Nephron progenitor cell (in vitro differentiated cells): ENCODE results near the gene PRAMEF1.
"Not testable (repeated sequence)": the region's sequence is repeated elsewhere in the genome, so short reads cannot be mapped to it uniquely, and the experiment has no call there.

ENCODE experiments used
- DNase-seq: peaks from one replicate; pipeline ENCODE4 v3.0.0; 2021
- H3K27ac Mint-ChIP-seq: 2 replicates; pipeline ENCODE4 v1.8.0; 2021; ENCODE audit warnings: mild to moderate bottlenecking, moderate library complexity, mixed read lengths
- H3K27me3 Mint-ChIP-seq: 2 replicates; pipeline ENCODE4 v1.8.0; 2021; ENCODE audit warnings: mild to moderate bottlenecking, low read depth, mixed read lengths; ENCODE audit not compliant: poor library complexity
- H3K36me3 Mint-ChIP-seq: 2 replicates; pipeline ENCODE4 v1.8.0; 2021; ENCODE audit warnings: low read depth, mixed read lengths
- H3K4me1 Mint-ChIP-seq: 2 replicates; pipeline ENCODE4 v1.8.0; 2021; ENCODE audit warnings: mixed read lengths
- H3K4me3 Mint-ChIP-seq: 2 replicates; pipeline ENCODE4 v1.8.0; 2021; ENCODE audit warnings: mild to moderate bottlenecking, moderate library complexity, mixed read lengths
- H3K9me3 Mint-ChIP-seq: 2 replicates; pipeline ENCODE4 v1.8.0; 2021; ENCODE audit warnings: mild to moderate bottlenecking, moderate library complexity, mixed read lengths
- TF ChIP-seq, protein P1 (sequence below): fragments of 200-600 bp; sonication (generic); IDR thresholded peaks from 2 replicates; pipeline ENCODE4 v1.5.0; 2021; ENCODE audit warnings: antibody characterized with exemption

The PRAMEF1 gene, protein sequence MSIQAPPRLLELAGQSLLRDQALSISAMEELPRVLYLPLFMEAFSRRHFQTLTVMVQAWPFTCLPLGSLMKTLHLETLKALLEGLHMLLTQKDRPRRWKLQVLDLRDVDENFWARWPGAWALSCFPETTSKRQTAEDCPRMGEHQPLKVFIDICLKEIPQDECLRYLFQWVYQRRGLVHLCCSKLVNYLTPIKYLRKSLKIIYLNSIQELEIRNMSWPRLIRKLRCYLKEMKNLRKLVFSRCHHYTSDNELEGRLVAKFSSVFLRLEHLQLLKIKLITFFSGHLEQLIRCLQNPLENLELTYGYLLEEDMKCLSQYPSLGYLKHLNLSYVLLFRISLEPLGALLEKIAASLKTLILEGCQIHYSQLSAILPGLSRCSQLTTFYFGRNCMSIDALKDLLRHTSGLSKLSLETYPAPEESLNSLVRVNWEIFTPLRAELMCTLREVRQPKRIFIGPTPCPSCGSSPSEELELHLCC

DNA sequence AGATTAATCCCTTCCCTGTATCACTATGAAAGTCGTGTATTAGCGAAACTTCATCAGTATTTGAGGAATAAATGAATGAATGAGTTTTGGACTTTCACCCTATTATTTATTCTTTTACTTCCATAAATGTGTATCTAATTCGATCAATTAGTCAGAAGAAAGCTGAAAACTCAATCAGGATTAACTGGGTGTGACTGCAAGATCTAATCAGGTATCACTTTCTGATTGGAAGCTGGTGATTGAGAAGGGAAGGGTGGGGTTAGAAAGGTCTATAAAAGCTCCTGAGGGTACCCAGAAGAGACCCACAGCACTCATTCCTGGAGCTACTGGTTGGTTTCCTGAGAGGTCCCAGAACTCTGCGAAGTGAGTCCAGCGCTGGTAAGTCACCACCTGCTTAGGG, at the start of gene PRAMEF1:
TSS of gene PRAMEF1 (plus strand) at position 301 of the 400 bp plus-strand sequence. CDS start 1,831 bp downstream, outside the sequence.
- not testable (repeated sequence) for H3K36me3 Mint-ChIP-seq, DNase-seq, H3K4me3 Mint-ChIP-seq, H3K27ac Mint-ChIP-seq, H3K27me3 Mint-ChIP-seq, H3K4me1 Mint-ChIP-seq
- H3K9me3 Mint-ChIP-seq = peaks cover 16% of the 10 kb centered on the region

DNA sequence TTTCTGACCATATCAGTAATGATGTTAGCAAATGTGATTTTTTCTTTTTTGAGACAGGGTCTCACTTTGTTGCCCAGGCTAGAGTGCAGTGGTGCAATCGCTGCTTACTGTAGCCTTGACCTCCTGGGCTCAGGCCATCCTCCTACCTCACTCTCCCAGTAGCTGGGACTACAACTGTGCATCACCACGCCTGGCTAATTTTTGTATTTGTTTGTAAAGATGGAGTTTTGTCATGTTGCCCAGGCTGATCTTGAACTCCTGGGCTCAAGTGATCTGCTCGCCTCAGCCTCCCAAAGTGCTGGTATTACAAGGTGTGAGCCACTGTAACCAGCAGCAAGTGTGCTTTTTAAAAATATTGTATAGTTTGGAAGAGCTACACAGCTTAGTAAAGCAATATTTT, 49.3 kb upstream of the PRAMEF1 start:
- no peak overlapping the region for H3K4me3 Mint-ChIP-seq
- H3K27me3 Mint-ChIP-seq = peaks cover 14% of the 10 kb centered on the region

DNA sequence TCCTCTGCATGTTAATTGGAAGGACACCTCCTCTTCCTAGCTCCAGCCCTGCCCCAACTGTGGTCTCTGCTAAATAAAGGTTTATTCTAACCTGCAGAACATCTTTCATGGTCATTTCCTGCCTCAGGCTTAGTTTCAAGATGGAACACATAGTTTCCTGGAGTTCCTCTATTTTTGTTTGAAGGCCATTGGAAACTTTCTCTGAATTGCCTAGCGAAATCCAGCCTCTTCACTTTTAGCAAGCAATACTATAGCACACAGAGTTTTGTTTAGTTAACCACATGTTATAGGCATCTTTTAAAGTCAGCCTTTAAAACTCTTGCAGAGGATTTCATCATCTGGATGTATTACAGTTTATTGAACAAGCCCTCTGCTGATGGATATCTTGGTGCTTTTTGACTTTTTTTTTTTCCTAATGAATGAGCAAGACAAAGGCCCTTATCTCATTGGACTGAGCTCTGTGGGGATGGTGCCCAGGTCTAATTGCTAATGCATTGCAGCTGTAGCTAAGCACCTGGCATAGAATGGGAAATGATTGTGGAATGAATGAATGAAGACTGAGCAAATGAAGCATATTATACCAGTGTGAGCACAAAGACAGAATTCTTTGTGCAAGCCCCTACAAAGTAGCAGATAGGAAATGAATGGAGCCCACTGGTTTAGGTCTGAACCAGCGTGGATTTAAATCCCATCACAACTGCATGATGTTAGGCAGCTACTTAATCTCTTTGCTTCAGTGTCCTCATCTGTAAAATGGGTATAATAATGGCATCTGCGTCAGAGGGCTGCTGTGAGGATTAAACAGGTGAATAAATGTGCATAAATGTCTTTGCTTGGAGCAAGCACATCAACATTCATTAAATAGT, 45.8 kb upstream of the PRAMEF1 start:
- H3K4me3 Mint-ChIP-seq = no peak overlapping the region
- no peak for DNase-seq

More for the DNA sequence above, 49.3 kb upstream of the PRAMEF1 start:
- H3K9me3 Mint-ChIP-seq = peaks cover 18% of the 10 kb centered on the region
- no peaks in the 10 kb centered on the region for H3K4me1 Mint-ChIP-seq
- TF ChIP-seq, protein P1, sequence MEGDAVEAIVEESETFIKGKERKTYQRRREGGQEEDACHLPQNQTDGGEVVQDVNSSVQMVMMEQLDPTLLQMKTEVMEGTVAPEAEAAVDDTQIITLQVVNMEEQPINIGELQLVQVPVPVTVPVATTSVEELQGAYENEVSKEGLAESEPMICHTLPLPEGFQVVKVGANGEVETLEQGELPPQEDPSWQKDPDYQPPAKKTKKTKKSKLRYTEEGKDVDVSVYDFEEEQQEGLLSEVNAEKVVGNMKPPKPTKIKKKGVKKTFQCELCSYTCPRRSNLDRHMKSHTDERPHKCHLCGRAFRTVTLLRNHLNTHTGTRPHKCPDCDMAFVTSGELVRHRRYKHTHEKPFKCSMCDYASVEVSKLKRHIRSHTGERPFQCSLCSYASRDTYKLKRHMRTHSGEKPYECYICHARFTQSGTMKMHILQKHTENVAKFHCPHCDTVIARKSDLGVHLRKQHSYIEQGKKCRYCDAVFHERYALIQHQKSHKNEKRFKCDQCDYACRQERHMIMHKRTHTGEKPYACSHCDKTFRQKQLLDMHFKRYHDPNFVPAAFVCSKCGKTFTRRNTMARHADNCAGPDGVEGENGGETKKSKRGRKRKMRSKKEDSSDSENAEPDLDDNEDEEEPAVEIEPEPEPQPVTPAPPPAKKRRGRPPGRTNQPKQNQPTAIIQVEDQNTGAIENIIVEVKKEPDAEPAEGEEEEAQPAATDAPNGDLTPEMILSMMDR = no peak
- H3K27ac Mint-ChIP-seq = no peak overlapping the region
- no peak for DNase-seq
- H3K36me3 Mint-ChIP-seq = no peaks in the 10 kb centered on the region

DNA sequence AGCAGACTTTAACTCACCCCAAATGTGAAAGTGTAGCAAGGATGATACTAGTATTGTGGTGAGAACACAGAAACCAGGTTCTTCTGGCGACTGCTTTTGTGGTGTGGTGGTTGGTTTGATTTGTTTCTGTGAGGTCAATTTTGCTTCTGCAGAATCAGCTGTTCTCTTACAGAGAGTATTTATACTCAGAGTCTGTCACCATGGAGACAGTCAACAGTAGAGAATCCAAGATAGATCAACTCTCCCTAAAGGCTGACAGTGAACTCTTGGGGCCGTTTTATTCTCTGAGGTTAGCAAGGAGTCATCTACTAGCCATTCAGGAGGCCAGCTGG, 45.2 kb upstream of the PRAMEF1 start, which contains the start of gene CFAP107:
TSS of gene CFAP107 (plus strand) at position 209 of the 332 bp plus-strand sequence. CDS start 231 bp downstream, outside the sequence.
- no peak within 1 kb of the TSS for H3K4me3 Mint-ChIP-seq

More for the DNA sequence above, 45.8 kb upstream of the PRAMEF1 start:
- Mint-ChIP-seq H3K4me1 (no peaks in the 10 kb centered on the region), H3K9me3 (peaks cover 34% of the 10 kb centered on the region), H3K27ac (no peak overlapping the region), H3K27me3 (peaks cover 13% of the 10 kb centered on the region), H3K36me3 (no peaks in the 10 kb centered on the region)
- TF ChIP-seq, protein P1 = no peak

DNA sequence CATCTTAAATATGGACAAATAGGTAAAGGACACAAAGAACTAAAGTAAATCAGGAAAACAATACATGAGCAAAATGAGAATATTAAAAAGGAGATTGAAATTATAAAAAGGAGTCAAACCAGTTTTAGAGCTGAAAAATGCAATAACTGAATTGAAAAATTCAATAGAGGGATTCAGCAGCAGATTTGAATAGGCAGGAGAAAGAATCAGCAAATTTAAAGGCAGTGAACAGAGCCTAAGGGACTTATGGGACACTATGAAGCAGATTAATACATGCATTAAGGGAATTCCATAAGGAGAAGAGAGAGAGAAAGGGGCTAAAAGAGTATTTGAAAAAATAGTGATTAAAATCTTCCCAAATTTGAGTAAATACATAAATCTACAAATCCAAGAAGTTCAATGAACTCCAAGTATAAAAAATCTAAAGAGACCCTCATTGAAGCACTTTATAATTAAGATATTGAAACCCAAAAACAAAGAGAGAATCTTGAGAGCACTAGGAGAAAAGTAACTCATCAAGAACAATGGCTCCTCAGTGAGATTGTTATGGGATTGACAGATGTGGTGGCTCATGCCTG, 42.3 kb upstream of the PRAMEF1 start:
- no peak for DNase-seq
- Mint-ChIP-seq H3K4me3 (no peak overlapping the region), H3K27ac (no peak overlapping the region), H3K4me1 (no peaks in the 10 kb centered on the region), H3K36me3 (no peaks in the 10 kb centered on the region), H3K27me3 (peaks cover 23% of the 10 kb centered on the region), H3K9me3 (peaks cover 34% of the 10 kb centered on the region)
- TF ChIP-seq, protein P1 = no peak

More for the DNA sequence above, 45.2 kb upstream of the PRAMEF1 start, which contains the start of gene CFAP107:
- TF ChIP-seq, protein P1 = no peak
- Mint-ChIP-seq H3K9me3 (peaks cover 34% of the 10 kb centered on the region), H3K4me1 (no peaks in the 10 kb centered on the region), H3K27me3 (peaks cover 11% of the 10 kb centered on the region), H3K27ac (no peak within 1 kb of the TSS), H3K36me3 (no peaks in the 10 kb centered on the region)
- DNase-seq = no peak

DNA sequence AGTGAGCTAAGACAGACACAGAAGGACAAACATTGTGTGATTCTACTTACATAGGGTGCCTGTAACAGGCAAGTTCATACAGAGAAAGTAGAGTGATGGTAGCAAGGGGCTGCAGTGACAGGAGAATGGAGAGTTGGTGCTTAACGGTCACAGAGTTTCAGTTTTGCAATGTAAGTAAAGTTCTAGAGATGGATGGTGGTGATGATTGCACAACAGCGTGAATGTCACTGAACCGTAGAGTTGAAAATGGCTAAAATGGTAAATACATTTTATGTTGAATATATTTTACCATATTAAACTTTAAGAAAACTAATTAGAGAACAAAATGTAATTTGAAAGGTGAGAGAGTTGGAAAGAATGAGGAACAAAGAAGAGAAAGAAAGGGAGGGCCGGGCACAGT, 36.5 kb upstream of the PRAMEF1 start:
- no peak for DNase-seq
- no peaks in the 10 kb centered on the region for H3K36me3 Mint-ChIP-seq

More for the DNA sequence above, 36.5 kb upstream of the PRAMEF1 start:
- Mint-ChIP-seq H3K4me3 (no peak overlapping the region), H3K4me1 (peaks cover 6% of the 10 kb centered on the region), H3K27me3 (peaks cover 48% of the 10 kb centered on the region), H3K27ac (no peak overlapping the region), H3K9me3 (peaks cover 2% of the 10 kb centered on the region)
- TF ChIP-seq, protein P1 = no peak
